HPDE6-E6E7 (cell line): Measurements from ENCODE around the gene MEG3.
"Not testable (repeated sequence)": the region's sequence is repeated elsewhere in the genome, so short reads cannot be mapped to it uniquely, and the experiment has no call there.

Experiments used
- DNase-seq: peaks from one replicate; pipeline ENCODE4 v3.0.0; 2011; ENCODE audit warnings: missing footprints; ENCODE audit errors: extremely low spot score

The MEG3 gene

GRCh38 chr14:100788942-100789341 is 37.0 kb upstream of the MEG3 start:
- no peak for DNase-seq

GRCh38 chr14:100789460-100790417 is 36.2 kb upstream of the MEG3 start:
- no peak for DNase-seq

- no peak for DNase-seq
These were observed 35.2 kb upstream of the MEG3 start for GRCh38 chr14:100790502-100791347.

- DNase-seq, result no peak
These were observed 34.6 kb upstream of the MEG3 start for GRCh38 chr14:100791348-100791735.

- no peak for DNase-seq
These were observed 33.9 kb upstream of the MEG3 start for GRCh38 chr14:100791995-100792394.

GRCh38 chr14:100796946-100797345 is 29.0 kb upstream of the MEG3 start:
- DNase-seq, result no peak

GRCh38 chr14:100800041-100800440 is 25.9 kb upstream of the MEG3 start:
- DNase-seq, result no peak

- DNase-seq, result not testable (repeated sequence)
These were observed 24.5 kb upstream of the MEG3 start for GRCh38 chr14:100801433-100801832.

GRCh38 chr14:100802179-100802578 is 23.7 kb upstream of the MEG3 start:
- no peak for DNase-seq

- no peak for DNase-seq
These were observed 23.2 kb upstream of the MEG3 start for GRCh38 chr14:100802766-100803165.

- DNase-seq, result no peak
These were observed 22.7 kb upstream of the MEG3 start for GRCh38 chr14:100803226-100803625.

GRCh38 chr14:100803676-100804075 is 22.2 kb upstream of the MEG3 start:
- DNase-seq, result no peak

- DNase-seq, result no peak
These were observed 21.8 kb upstream of the MEG3 start for GRCh38 chr14:100804138-100804537.

- no peak for DNase-seq
These were observed 21.2 kb upstream of the MEG3 start for GRCh38 chr14:100804558-100805309.

GRCh38 chr14:100806386-100806785 is 19.5 kb upstream of the MEG3 start:
- no peak for DNase-seq

GRCh38 chr14:100807496-100807895 is 18.4 kb upstream of the MEG3 start:
- DNase-seq, result no peak

- DNase-seq, result no peak
These were observed 17.8 kb upstream of the MEG3 start for GRCh38 chr14:100807979-100808734.

GRCh38 chr14:100810435-100810834 is 15.5 kb upstream of the MEG3 start:
- DNase-seq, result no peak

- no peak for DNase-seq
These were observed 15.0 kb upstream of the MEG3 start for GRCh38 chr14:100810861-100811461.

- DNase-seq, result no peak
These were observed 12.6 kb upstream of the MEG3 start for GRCh38 chr14:100813291-100813690.
